ENCODE results near the gene GBF1.

DNA sequence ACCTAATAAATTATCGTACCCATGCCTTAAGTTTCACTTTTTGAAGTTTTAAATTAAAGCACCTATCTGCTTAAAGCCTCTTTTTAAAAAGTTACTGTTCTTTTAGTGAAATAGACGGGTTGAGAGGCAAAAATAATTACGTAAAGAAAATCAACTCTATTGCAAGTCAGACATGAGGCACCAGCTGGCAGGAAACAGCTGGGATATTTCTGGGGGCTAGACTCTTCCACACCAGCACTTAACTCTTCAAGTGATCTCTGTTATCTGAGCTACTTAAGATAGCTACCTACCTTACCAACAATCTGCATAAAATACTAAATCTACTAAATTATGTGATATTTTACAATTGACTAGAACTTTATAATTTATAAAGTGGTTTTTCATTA, 35.8 kb downstream of the GBF1 start:
- TF ChIP-seq CTCF (conservative IDR thresholded peaks at IDR 0.05) (no peak), EZH2 (IDR thresholded peaks at IDR 0.05; ENCODE audit: low read depth) (no peak)
